PC-9 (cell line): Measurements from ENCODE around the gene PRRC2A.

Experiments
- CTCF ChIP-seq: fragments of 200-600 bp; sonication (generic); conservative IDR thresholded peaks from 2 replicates; pipeline ENCODE4 v1.6.1; 2017; ENCODE audit warnings: mixed run types, antibody characterized with exemption, mild to moderate bottlenecking, moderate library complexity
- EZH2 ChIP-seq: fragments of 200-600 bp; sonication (generic); IDR thresholded peaks from 2 replicates; pipeline ENCODE4 v1.8.0; 2017; ENCODE audit warnings: antibody characterized with exemption, low read depth

- no peak for TF ChIP-seq CTCF
- TF ChIP-seq EZH2 = no peak
Observed at GRCh38 chr6:31645325-31645724, 24.8 kb downstream of the PRRC2A start.
